Activated CD8-positive, alpha-beta memory T cell treated with anti-CD3 and anti-CD28 coated beads, Interleukin-2, amount 50 U/mL, for 4 hours (primary cell): Measurements from ENCODE around the gene SPAG9.
"Not testable (repeated sequence)": the region's sequence is repeated elsewhere in the genome, so short reads cannot be mapped to it uniquely, and the experiment has no call there.

Experiments
- DNase-seq: peaks from one replicate; pipeline ENCODE4 v3.0.0-alpha.2; 2020

SPAG9 gene

DNA sequence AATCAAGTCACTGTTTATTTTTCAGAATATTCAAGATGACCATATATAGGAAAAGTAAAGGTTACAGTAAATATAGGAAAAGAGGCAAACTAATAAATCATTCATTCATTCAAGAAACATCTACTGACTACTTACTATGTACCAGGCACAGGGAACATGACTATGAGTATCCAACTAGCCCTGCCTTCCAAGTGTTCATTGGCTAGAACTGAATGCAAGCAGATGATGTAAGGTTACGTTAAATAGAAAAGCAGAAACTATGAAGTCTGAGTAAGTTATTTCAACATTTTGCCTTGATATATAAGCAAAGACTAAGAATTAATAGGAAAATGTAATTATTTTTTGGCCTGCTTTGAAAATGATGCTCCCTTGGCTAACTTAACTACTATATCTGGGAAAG lies 36.7 kb downstream of the SPAG9 start:
- no peak for DNase-seq

DNA sequence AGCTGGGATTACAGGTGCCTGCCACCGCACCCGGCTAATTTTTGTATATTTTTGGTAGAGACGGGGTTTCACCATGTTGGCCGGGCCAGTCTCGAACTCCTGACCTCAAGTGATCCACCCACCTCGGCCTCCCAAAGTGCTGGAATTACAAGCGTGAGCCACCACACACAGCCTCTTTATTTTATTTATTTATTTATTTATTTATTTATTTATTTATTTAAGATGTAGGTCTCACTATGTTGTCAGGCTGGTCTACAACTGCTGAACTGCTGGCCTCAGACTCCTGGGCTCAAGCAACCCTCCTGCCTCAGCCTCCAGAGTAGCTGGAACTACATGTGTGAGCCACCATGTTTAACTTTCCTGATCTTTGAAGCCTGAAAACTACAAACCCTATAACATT lies 37.3 kb downstream of the SPAG9 start:
- DNase-seq = not testable (repeated sequence)

DNA sequence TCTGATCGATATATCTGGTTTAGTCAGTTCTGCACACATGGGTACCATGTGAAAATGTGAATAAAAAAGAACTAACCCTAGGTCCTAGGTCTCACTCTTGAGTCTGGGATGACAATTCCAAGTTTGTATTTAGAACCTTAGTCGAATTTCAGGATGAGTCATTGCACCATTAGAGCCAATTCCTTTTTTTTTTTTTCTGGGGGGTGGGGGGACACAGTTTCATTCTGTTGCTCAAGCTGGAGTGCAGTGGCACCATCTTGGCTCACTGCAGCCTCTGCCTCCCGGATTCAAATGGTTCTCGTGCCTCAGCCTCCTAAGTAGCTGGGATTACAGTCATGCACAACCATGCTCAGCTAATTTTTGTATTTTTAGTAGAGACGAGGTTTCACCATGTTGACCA lies 41.6 kb downstream of the SPAG9 start:
- DNase-seq = no peak

DNA sequence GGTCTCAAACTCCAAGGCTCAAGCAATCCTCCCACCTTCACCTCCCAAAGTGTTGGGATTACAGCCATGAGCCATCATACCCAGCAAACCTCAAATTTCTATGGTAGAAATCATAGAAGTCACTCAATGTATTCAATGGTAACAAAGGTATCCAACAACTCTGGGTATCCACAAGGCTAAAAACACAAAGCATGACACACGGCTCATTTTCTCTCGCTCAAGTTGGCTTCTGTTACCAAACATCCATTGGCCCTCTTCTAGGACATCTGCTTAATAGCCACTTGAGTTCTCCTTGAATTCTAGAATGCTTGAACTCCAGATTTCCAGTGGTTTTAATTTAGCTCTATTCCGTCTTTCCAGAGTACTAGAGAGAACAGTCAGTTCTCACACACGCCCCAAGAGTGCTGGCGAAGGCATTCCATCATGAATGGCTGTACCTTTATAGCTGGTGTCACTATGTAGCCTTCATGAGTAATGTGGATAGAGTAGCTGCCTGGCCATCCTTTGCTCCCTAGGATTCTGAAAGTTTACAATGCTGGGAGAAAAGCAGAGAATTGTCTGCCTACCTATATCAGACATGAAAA lies 42.6 kb downstream of the SPAG9 start:
- DNase-seq = no peak

DNA sequence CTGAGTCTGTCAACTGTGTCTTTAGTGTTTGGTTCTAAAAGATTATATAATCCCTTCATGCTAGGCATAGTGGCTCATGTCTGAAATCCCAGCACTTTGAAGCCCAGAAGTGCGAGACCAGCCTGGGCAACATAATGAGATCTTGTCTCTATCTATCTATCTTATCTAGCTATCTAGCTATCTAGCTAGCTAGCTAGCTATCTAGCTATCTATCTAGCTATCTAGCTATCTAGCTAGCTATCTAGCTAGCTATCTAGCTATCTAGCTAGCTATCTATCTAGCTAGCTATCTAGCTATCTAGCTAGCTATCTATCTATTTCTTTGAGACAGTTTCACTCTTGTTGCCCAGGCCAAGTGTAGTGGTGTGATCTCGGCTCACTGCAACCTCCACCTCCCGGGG lies 43.8 kb downstream of the SPAG9 start:
- no peak for DNase-seq

DNA sequence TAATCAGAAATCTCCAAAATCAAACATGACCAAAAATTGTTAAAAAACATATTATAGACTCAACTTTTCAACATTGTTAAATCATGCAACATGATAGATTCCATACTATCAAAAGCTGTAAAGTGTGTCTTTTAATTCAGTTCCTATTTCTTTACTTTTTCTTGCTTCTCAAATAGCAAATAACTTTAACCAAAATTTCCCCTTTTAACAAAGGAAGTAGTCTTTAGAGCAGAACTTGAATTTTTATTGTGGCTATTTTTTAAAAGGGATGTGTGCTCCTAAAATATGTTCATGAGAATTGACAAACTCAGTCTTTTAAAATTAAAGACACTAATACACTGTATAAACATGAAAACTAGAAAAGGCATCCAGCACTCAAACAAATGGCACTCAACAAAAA lies 49.1 kb downstream of the SPAG9 start:
- no peak for DNase-seq

DNA sequence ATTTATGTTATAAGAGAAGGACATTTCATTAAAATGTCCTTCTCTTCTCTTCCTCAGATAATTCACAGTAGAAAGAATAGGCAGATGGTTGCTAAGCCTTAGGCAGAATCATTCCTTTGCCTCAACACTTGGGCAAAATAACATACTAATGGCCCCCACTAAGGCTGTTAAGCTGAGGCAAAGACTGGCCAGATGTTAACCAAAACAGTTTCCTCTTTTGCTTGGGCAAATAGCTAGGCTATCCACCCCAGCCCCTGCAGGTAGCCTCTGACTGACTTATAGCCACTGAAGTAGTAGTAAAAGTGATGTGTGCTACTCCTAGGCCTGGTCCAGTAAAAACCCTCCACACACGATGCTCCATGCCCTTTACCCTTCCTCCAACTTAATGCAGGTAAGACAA lies 55.2 kb downstream of the SPAG9 start:
- no peak for DNase-seq

DNA sequence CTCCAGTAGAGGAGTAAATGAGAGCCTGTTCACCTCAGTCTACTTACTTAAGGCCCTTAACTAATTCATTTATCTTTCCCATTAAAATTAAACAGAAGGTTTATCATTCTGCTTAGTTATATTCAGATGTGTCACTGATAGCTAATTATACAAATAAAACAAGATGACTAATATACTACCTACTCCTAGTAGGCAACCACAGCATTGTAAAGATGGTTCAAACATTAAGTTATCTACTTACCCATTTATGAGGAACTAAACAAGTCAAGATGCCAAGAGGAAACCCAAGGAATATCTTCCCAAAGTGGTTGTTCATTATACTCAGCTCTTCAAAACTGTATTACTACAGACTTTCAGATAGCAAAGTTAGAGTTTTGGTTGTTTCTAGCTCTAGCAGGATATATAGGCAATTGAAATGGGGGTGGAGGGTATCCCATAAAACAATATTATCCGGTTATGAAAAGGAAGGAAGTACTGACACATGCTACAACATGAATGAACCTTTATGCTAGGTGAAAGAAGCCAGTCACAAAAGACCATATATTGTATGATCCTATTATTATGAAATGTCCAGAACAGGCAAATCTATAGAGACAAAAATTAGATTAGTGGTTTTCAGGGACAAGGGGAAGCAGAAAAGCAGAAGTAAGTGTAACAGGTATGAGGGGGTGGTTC lies 56.5 kb downstream of the SPAG9 start:
- no peak for DNase-seq

DNA sequence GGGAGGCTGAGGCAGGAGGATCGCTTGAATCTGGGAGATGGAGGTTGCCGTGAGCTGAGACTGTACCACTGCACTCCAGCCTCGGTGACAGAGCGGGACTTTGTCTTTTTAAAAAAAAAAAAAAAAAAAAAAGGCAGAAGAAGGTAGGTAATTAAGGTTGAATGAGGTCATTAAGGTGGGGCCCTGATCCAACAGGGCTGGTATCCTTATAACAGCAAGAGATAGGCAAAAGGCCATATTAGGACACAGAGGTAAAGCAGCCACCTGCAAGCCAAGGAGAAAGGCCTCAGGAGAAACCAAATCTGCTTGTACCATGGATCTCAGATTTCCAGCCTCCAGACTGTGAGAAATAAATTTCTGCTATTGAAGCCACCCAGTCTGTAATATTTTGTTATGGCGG lies 60.3 kb downstream of the SPAG9 start:
- no peak for DNase-seq

DNA sequence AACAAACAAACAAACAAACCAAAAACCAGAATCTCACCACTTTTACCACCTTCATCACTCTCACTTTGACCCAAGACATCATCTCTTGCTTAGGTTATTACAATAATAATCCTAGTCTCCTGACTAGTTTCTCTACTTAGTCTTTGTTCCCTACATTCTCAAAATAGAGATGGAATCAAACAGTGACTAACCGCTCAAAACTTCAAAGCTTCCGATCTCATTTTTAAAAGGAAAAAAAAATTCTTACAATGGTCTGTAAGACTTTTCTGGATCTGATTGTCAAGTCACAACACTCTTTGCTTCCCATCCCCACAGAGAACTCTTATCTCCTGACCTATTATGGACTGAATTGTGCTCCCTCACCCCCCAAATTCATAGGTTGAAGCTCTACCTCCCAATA lies 60.9 kb downstream of the SPAG9 start:
- DNase-seq = no peak

DNA sequence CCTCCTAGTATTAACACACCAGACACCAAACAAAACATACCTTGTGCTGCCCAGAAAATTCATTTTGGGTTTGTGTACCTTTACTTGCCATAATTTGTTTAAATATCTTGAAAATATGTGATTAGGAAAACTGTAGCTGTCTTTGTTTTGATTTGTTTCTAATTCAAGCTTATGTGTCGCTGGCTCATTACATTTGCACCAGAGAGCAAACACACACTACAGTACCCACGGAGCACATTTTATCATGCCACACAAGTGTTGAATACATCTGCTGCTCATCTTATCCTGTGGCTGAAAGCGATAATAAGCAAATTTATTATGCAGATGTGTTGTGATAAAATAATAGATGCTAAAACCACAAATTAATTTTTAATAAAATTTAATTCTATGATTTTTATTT lies 63.1 kb downstream of the SPAG9 start:
- no peak for DNase-seq

DNA sequence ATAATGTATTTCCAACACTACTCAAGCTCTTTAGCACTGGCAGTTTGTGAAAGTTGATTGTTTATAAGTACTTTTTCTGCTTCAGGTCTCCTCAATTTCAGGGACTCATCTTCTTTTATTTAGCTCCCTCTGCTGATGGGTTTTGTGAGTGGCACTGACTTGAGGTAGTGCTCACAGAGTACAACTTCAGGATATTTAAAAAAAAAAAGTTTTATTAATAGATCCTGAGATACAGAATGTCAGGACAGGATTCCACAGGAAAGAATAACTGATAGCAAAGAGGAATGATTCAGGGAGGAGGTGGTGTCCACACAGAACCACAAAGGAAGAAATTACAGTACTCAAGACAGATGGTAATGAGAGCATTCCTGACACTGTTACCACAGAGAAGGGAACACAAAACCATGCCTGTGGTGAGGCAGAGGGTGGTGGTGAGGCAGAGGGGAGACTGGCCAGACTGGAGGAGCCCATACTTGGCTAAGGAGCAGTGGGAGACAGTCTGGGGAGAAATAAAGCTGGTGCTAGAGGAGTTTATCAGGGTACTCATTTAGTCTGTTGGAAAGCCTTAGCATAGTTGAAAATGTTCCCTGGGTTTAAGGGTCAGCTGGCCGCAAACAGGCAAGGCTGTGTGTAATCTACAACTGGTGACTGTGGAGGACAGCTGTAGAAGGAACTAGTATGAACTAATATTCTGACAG lies 63.7 kb downstream of the SPAG9 start:
- no peak for DNase-seq

DNA sequence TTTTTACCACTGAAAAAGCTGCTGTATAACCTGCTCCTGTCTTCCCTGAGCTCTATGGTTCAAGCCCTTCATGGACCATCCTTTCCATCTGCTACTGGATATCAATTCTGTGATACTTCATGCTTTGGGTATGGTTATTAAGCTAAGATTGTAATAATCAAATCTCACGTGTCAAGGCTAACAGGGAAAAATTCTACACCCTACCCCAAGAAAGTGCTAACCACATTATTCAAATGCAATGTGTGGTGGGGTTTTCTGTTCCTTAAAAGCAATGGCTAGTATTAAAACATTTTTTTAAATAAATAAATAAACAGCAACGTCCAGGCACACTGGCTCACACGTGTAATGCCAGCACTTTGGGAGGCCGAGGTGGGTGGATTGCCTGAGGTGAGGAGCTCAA lies 65.9 kb downstream of the SPAG9 start:
- no peak for DNase-seq

DNA sequence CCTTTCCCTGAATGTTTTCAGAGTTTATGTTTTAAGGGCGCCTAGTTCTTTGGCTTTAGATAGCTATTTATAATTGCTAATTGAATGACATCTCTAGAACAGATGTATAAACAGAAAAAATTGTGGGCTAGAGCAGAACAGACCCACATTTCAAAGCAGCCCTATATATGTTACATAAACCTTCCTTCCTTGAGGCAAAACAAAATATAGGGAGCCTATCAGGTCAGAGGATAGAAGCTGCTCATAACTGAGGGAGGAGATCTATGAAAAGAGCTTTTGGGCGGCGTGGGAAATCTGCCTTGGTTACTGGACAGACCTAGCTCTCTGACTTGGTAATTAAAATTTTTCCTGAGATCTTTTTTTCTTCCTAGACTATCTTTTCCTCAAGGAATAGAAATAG lies 68.4 kb downstream of the SPAG9 start:
- DNase-seq = no peak

DNA sequence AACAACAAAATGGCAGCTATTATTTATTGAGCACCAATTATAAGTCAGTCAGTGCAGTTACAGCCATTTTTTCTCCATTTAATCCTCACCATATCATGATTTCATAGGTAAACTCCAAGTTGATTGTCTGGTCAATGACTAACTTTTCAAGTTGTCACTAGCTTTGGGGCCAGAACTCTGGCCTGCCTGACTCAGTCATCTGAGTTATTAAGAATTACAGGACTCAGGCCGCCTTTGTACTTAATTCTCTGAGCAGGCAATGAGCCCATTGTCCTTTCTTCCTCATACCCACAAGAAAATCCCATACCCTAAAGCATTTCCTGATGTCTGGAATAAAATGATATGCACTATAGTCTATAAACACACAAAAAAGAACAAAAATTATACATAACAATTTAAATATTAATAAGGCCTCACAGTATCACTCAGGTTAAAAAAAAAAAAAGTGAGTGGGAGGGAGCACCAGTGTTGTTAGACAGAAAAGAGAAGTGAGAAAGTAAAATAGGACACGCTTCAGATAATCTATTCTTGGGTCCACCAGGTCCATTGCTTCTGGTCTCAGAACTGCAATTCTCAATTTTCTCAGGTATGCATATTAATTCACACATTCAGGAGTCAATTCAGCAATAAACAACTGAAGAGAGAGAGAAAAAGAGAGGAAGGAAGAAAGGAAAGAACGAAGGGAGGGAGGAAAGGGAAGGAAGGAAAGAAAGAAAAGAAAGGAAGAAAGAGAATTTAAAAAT lies 70.2 kb downstream of the SPAG9 start:
- no peak for DNase-seq

DNA sequence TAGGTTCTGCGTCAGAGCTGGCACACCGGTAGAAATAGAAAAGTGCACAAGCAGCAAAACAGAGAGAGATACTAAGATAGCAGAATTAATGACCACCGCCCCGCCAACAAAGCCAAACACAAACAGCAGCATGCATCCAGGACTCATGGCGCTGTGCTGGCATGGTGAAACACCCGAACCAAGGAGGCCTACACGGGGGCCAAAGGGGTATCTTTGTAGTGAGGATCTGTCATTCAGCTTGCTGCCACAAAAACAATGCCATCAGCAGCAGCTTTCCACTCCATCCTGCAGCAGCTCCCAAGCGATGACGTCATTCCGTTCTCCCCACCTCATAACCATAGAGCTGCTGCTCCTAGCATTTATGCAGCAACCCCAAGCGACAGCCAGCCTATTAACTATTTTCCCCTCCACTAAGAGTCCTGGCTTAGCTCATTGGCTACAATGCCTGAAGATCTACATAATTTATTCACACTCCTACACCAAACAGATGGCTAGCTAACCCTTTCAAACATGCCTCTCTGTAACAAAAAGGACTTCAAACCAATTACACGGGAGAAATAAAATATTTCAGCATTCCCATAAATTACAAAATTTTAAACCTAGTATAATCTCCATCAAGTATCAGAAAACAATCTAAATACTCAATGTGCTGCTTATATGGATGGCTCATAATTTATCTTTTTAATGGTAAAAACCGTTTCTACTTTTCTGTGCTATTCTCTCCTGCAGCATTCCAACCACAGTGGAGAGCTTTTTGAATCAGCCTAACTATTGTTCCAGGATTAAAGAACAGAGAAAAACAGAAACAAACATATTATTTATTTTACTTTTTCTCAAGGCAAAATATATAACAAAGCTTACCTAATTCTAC lies 73.9 kb downstream of the SPAG9 start:
- no peak for DNase-seq

DNA sequence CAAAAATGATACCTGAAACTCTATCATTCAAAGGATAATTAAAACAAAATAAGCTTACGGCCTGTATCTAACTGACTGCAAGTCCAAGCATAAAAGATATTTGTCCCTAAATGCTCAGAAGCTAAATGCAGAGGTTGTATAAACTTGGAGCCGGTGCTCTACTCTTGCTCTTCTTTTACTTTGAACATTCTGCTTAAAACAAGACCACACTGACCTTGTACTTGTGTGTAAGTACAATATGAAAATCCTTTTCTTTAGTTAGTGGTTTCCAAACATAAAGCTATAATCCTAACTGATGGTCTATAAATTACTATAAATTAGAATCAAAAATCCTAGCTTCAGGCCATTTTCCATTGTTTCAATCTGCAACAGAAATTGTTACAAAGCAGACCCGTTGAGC lies 74.6 kb downstream of the SPAG9 start:
- no peak for DNase-seq

DNA sequence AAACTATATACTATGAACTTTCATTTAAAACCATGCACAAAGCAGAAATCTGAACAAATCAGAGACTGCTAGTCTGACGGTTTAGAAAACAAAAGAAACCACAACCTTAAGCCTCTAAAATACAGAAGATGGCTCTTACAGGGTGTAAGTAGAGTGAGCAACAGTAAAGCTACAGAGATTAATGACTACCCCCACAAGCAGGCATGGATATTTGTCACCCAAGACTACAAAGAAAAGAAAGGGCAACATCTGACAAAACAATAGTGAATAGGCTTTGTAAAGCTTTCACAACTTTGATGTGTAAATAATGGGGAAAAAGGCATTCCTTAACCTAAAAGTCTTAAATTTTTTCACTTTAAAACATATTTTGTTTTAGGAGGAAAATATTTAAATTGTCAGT lies 75.0 kb downstream of the SPAG9 start:
- no peak for DNase-seq

DNA sequence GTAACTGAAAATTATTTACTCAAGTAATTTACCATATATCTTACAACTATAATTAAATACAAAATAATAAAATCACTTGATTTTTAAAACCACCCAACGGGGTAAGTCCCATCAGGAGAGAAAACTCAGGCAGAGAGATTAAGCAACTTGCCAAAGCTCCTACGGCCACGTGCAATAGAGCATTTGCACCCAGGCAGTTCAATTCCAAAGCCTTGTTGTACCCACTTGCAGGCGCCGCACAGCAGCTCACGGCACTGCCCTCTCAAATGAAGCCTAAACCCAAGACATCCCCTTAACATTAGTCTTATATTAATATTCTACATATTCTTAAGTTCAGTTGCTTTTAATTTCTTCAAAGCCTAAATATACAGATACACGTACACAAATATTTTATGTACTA lies 75.7 kb downstream of the SPAG9 start:
- no peak for DNase-seq

DNA sequence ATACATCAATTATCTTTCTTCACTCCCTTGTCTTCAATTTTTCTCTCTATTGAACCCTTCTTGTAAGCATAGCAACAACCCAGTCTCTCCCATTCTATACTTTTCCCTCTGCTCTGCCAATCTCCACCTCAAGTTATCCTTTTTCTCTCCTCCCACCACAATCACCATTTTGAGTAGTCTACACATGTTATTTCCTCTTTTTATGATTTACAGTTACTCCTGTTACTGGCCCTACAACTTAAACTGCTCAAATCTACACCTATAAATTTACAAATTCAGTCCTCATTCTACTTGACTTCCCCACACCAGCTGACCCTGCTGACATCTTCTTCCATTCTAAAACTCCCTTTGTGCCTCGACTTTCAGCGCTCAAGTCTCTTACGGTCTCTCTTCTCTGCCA lies 84.6 kb downstream of the SPAG9 start:
- no peak for DNase-seq

DNA sequence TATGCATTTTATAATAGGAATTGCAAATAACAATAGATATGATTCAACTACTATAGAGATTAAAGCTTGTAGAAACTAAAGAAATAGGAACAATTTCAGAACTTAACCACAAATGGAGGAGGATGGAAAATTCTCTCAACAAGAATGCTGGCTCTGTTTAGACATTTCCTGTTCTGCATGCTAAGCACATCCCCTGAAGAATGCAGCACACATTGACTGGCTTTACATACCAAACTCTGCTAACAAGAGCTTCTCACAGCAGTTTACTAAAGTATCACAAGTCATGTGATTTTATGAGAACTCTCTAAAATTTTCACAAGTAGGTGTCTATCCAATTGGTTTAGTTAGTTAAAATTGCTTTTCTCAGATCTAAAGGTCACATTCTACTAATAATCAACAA lies 85.2 kb downstream of the SPAG9 start:
- DNase-seq = no peak

DNA sequence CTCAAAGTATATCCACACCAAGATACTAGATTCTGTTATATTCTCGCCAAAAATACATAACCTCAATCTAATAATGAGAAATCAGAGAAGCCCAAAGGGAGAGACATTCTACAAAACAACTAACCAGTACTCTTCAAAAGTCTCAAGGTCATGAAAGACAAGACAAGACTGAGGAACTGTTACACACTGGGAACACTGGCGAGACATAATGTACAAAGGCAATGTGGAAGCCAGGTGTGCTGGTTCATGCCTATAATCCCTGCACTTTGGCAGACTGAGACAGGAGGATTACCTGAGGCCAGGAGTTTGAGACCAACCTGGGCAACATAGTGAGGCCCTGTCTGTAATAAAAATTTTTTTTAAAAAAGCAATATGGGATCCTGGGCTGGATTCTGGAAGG lies 85.9 kb downstream of the SPAG9 start:
- DNase-seq = no peak

DNA sequence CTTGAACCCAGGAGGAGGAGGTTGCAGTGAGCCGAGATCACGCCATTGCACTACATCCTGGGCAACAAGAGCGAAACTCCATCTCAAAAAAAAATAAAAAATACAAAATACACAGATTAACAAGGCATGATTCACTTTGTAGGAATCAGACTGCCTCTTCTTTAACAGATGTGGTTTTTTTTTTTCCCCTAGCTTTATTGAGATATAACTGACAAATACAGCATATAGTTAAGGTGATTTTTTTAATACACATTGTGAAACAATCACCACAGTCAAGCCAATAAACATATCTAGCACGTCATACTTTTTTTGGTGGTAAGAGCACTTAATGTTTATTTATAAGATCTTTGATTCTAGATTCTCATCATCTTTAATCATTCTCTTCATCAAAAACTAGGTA lies 87.8 kb downstream of the SPAG9 start:
- DNase-seq = no peak
